GM12891 (cell line): Measurements from ENCODE around the gene LPIN1.
"Not testable (repeated sequence)": the region's sequence is repeated elsewhere in the genome, so short reads cannot be mapped to it uniquely, and the experiment has no call there.

ENCODE experiments used
- DNase-seq: peaks from one replicate; pipeline ENCODE4 v3.0.0; 2011; ENCODE audit warnings: low spot score; ENCODE audit not compliant: insufficient read length
- FAIRE-seq: peaks from 2 replicates; lab custom pipeline; 2011; peaks lifted over from hg19 to GRCh38; lab: Jason Lieb, UNC
- PAX5 ChIP-seq: IDR thresholded peaks from 2 replicates; pipeline ENCODE4 v1.6.1; 2011; ENCODE audit warnings: low read length, moderate library complexity, mild to moderate bottlenecking; ENCODE audit not compliant: insufficient read depth, severe bottlenecking
- POLR2A ChIP-seq: IDR thresholded peaks from 2 replicates; pipeline ENCODE4 v1.6.1; 2011; ENCODE audit warnings: low read depth, low read length, control low read depth
- POLR2AphosphoS5 ChIP-seq: IDR thresholded peaks from 2 replicates; pipeline ENCODE4 v1.6.1; 2011; ENCODE audit warnings: low read depth, low read length, control low read depth
- POU2F2 ChIP-seq: IDR thresholded peaks from 2 replicates; pipeline ENCODE4 v1.6.1; 2011; ENCODE audit warnings: low read depth, mild to moderate bottlenecking, control low read depth, low read length, moderate library complexity
- SPI1 ChIP-seq: IDR thresholded peaks from 2 replicates; pipeline ENCODE4 v1.6.1; 2011; ENCODE audit warnings: low read depth, low read length, control low read depth
- TAF1 ChIP-seq: IDR thresholded peaks from 2 replicates; pipeline ENCODE4 v1.6.1; 2011; ENCODE audit warnings: low read depth, low read length, control low read depth

Gene LPIN1

DNA sequence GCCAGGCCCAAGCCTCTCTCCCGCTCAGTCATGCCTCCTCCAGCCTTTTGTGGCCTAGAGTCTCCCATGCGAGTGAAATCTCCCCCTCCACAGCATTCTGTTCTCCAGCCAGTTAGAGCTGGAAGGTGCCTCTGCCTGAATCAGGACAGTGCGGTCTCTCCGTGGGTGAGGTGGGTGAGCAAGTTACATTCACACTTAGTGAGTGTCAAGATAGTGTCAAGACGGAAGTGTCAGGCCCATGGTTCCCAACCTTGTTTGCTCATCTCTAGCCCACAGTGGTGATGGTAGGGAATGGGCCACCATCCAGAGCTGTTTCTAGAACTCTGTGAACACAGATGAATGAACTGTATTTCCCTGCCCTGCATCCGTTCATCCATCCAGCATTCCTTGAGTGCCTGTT is 59.5 kb downstream of the LPIN1 start:
- FAIRE-seq: no peak
- no peak for TF ChIP-seq POLR2AphosphoS5
- TF ChIP-seq TAF1: no peak
- TF ChIP-seq POLR2A: no peak
- TF ChIP-seq PAX5: no peak
- TF ChIP-seq POU2F2: no peak
- no peak for TF ChIP-seq SPI1
- DNase-seq: no peak

DNA sequence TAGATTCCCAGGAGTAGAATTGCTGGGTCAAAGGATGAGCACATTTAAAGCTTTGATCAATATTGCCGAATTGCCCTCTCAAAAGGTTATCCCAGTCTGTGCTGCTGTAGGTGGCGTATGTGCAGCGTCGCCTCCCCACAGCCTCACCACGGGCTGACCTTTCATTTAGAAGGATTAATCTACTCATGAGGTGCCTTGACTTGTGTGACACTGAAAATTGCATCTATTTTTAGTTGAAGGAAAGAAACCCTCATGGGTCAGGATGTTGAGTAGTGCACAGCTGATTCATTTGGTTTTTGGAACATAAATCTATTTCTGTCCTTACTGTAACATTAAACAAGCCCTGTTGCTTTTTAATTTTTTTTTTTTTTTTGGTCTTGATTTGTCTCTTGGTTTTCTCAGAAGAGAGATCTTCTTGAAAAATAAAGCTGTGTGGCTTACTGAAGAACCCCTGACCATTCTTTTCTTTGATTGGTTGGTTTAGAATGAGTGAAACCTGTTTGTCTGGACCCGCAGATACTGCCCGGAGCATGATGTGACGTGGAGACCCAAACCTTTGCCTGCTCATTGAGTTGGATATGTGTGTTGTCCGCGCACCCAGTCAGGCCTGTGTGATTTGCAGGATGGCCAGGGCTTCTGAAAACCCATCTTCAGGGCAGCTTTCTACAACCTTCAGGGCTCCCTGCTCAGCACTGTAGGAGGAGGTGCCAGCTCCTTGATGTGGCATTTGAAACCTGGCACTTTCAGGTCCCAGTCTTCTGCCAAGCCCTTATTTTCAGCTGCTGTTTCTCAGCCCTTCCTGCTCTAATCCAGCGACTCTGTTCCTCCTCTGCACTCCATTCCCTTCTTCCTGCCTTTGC is 61.0 kb downstream of the LPIN1 start:
- FAIRE-seq (no peak), DNase-seq (no peak)
- no peak for TF ChIP-seq POLR2A
- TF ChIP-seq TAF1: no peak
- no peak for TF ChIP-seq PAX5
- no peak for TF ChIP-seq SPI1
- TF ChIP-seq POU2F2: no peak
- TF ChIP-seq POLR2AphosphoS5: no peak

DNA sequence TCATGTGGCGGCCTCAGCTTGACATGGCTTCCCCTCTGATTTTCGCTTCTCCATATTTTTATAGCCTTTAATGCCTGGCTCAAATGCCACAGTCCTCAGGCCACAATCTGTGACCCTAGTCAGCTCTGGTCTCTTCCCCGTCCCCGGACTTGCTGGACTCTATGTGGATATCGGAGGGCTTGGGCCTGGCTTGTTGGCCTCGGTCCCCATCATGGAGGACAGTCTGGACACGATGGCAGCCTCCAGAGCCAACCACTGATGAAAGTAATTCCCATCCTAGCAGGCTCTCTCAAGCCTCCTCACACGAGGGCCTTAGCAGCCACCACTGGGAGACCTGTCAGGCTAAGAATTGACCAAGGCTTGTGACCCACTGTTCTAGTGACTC is 61.6 kb downstream of the LPIN1 start:
- TF ChIP-seq PAX5 (no peak), POLR2A (no peak), TAF1 (no peak), SPI1 (no peak), POU2F2 (no peak), POLR2AphosphoS5 (no peak)
- FAIRE-seq (no peak), DNase-seq (no peak)

DNA sequence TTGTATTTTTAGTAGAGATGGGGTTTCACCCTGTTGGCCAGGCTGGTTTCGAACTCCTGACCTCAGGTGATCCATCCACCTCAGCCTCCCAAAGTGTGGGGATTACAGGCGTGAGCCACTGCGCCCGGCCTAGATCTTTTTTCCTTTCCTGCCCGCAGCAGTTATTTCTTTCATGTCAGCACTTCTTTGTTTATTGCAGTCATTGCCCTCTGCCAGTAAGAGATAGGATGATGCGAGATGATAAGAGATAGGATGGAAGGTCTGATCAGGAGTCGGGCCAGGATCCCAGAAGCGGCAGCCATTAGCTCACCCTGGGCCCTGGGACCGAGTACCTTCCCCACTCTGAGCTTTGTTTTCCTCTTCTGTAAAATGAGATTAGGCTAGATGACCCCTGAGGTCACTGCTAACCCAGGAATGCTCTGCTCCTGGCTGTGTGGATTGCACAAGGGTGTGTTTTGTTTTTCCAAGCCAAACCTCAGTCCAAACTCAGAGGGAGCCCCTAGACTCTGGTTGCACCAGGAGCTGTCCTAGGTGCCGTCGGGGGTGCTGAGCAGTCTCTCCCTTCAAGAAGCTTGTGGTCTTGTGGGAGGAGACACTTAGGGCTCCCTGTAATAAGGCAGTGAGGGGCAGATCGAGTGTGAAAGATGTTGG is 63.3 kb downstream of the LPIN1 start:
- DNase-seq (no peak), FAIRE-seq (no peak)
- TF ChIP-seq POU2F2 (no peak), SPI1 (no peak), TAF1 (no peak), PAX5 (no peak), POLR2A (no peak), POLR2AphosphoS5 (no peak)

DNA sequence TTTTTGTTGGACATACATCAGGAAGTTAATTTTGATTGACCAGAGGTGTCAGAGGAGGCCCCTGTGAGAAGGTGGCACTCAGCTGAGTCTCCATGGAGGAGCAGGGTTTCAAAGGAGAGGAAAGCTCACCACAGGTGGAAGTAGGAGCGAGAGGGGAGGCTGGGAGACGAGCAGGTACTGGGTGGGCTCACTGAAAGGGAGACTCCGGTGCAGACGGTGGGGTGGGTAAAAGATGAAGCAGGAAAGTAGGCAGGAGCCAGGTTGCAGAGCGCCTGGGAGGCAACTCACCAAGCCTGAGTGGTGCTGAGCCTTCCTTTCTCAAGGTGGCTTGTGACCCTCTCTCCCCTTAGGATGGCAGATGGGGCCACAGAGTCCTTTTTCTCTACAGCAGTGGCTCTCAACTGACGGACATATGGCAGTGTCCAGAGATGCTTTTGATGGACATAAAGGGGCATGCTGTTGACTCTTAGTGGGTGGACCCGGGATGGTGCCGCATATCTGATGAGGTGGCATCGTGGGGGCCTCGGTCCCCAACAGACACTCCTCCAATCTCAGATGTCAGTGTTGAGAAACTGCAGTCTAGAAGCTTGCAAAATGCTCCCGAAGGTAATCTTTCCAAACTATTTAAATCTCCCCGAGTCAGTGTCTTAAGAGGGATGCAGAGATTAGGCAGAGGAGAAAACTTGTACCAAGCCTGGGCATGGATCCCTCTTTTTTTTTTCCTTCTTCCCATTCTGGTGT is 64.0 kb downstream of the LPIN1 start:
- TF ChIP-seq SPI1 (no peak), POLR2AphosphoS5 (no peak), POLR2A (no peak), TAF1 (no peak), POU2F2 (no peak), PAX5 (no peak)
- FAIRE-seq (no peak), DNase-seq (no peak)

DNA sequence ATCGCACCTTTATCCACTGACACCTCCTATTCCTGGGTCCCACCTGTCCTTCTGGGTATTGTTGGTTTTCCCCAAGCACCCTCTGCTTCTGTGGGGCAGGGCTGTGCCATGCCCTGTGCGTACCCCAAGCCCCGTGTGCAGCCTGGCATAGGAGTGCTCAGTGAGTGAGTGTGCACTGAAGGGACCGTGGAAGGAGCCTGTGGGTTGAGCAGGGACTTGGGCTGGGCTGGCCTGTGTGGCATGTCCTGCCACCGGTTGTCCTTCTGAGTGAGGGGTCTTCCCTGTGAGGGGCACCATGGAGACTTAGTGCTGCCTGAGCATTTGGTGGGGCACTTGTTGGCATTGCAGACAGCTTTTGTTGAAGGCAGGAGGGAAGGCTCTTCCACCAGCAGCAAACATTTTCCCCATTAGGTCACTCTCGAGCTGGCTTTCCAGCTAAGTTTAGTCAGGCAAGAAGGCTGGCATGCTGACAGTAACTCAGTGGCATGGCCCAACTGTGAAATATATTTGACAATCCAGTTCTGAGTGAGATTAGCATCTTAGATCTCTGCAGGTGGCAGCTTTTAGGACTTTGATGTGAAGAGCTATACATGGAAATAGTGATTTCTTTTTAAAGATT is 64.7 kb downstream of the LPIN1 start:
- TF ChIP-seq PAX5 (no peak), POLR2A (no peak), POLR2AphosphoS5 (no peak), TAF1 (no peak), SPI1 (no peak), POU2F2 (no peak)
- FAIRE-seq (no peak), DNase-seq (no peak)

DNA sequence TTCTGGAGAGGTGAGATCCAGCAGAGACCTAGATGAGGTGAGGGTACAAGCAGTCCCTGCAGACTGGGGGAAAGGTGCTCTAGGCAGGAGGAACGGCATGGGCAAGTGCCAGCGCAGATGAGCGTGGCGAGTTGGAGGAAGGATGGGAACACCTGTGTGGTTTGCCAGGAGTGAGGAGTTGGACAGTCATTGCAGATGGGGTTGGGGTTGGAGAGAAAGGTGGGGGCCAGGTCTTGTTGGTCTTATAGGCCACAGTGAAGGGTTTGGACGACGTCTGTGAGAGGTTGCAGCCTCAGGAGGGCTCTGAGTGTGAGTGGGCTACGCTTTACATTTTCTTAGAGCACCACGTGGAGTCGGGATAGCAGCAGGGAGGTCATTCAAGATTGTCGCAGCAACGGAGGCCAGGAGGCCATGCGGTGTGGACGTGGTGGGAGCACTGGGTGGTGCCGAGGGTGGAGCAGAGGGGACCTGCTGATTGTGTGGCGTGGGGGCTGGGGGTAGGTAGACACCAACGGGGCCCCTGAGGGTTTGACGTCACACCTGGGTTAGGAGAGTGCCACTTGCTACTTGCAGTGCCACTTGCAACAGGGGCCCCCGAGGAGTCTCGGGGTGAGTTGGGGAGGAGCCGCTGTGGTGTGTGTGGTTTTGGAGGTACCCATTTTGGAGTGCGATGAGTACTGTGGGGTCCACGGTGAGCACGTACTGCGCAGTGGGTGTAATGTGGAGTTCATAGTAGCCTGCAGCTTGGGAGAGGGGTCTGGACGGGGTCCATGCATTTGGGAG is 66.2 kb downstream of the LPIN1 start:
- no peak for TF ChIP-seq POU2F2
- no peak for TF ChIP-seq POLR2AphosphoS5
- no peak for TF ChIP-seq TAF1
- TF ChIP-seq PAX5: no peak
- TF ChIP-seq POLR2A: no peak
- TF ChIP-seq SPI1: no peak
- no peak for FAIRE-seq

DNA sequence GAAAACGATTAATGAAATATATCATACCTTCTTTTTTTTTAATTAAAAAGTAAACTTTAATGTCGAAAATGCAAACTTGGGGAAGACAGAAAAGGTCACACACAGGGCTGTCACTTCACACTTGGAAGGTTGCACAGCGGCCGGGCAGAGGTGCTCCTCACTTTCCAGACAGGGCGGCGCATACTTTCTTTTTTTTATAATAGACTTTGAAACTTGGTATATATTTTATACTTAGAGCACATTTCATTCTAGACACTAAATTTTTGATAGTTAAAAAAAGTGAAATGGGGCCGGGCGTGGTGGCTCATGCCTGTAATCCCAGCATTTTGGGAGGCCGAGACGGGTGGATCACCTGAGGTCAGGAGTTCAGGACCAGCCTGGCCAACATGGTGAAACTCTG is 66.9 kb downstream of the LPIN1 start:
- not testable (repeated sequence) for FAIRE-seq, DNase-seq

More for the DNA sequence above, 66.2 kb downstream of the LPIN1 start:
- no peak for DNase-seq

DNA sequence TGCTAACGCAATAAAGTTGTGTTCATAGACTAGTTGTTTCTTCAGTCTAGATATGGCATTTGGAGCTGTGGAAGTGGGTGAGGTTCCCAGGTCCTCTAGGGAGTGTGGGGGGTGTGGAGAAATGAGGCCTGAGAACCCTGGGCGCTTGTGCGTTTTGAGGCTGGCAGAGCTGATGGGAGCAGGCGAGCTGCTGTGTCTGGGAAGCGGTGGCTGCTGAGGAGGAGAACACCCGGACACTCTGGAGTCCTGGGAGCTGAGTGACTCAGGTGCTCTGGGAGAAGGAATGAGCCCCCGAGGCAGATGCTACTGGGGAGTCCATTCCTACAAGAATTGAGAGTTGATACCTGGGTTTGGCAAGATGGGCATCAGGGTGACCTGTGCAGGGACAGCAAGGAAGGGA is 67.5 kb downstream of the LPIN1 start:
- no peak for FAIRE-seq
- DNase-seq: no peak
- TF ChIP-seq PAX5: no peak
- TF ChIP-seq SPI1: no peak
- no peak for TF ChIP-seq TAF1
- TF ChIP-seq POLR2A: no peak
- TF ChIP-seq POU2F2: no peak
